Ovary (tissue), 3 donors: Measurements from ENCODE around the gene METTL21A.

ENCODE experiments used
- CTCF ChIP-seq, 3 donors: fragments of 450-650 bp in 2 of 3; fragments of 200-600 bp in 1 of 3; IDR thresholded peaks; one replicate each; pipeline versions ENCODE4 v1.5.1 to v1.8.0; 2016 to 2022; ENCODE audit warnings: antibody characterized with exemption in 3 of 3, mild to moderate bottlenecking in 1 of 3
- EP300 ChIP-seq: sonication (generic); formaldehyde crosslinking; IDR thresholded peaks from one replicate; pipeline ENCODE4 v1.6.1; 2017; ENCODE audit warnings: antibody characterized with exemption
- POLR2A ChIP-seq: fragments of 450-650 bp; IDR thresholded peaks from one replicate; pipeline ENCODE4 v1.6.1; 2017; ENCODE audit warnings: antibody characterized with exemption, mild to moderate bottlenecking, moderate library complexity
- donor health status: DM: no; HTN: no; CAD: no.

DNA sequence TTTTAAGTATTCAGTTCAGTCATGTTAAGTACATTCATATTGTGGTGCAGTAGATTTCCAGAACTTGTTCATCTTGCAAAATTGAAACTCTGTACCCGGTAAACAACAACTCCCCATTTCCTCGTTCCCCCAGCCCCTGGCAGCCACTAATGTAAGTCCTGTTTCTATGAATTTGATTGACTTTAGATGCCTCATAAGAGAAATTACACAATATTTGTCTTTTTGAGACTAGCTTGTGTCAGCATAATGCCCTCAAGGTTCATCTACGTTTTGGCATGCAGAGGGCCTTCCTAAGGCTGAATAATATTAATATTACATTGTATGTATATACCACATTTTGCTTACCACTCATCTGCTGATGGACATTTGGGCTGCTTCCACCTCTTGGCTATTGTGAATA lies 30.9 kb downstream of the METTL21A start:
- TF ChIP-seq CTCF (IDR thresholded peaks at IDR 0.05) (no peak), POLR2A (no peak), EP300 (no peak)
